GM19239 (cell line): ENCODE data around the gene KCNG2.

Experiments
- DNase-seq: peaks from one replicate; pipeline ENCODE4 v3.0.0; 2011; ENCODE audit warnings: low spot score; ENCODE audit not compliant: insufficient read length
- FAIRE-seq: peaks from 2 replicates; lab custom pipeline; 2011; peaks lifted over from hg19 to GRCh38; lab: Jason Lieb, UNC

The KCNG2 gene

DNA sequence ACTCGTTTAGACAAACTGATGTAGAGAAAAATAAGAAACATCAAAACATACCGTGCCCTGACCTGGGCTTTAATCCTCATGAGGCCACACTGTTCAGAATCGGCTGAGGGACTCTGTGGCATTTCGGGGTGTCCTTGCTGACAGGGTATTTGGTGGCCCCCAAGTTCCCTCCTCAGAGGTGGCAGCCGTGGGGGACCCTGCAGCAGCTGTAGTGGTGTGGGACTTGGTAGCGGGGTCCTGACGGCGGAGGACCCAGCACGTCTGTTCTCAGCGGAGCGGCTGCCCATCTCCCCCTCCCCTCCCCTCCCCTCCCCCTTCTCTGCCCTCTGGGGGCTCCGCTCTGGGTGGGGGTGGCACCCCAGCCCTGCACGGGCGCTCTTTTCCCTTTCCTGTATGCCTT, 18.4 kb downstream of the KCNG2 start:
- DNase-seq (no peak), FAIRE-seq (no peak)

DNA sequence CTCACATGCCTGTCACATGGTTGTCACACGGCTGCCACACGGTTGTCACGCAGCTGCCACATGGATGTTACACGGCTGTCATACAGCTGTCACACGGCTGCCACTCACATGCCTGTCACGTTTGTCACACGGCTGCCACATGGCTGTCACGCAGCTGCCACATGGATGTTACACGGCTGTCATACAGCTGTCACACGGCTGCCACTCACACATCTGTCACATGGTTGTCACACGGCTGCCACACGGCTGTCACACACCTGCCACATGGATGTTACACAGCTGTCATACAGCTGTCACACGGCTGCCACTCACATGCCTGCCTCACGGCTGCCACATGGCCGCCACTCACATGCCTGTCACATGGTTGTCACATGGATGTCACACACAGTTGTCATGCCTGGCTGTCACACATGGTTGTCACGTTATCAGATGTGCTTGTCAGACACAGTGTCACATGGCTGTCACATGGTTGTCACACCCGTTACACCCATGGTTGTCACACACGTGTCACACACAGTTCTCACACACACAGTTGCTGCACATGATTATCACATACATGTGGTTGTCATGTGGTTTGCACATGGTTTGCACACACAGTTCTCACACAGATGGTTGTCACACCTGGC, 19.4 kb downstream of the KCNG2 start:
- DNase-seq = no peak
- no peak for FAIRE-seq

DNA sequence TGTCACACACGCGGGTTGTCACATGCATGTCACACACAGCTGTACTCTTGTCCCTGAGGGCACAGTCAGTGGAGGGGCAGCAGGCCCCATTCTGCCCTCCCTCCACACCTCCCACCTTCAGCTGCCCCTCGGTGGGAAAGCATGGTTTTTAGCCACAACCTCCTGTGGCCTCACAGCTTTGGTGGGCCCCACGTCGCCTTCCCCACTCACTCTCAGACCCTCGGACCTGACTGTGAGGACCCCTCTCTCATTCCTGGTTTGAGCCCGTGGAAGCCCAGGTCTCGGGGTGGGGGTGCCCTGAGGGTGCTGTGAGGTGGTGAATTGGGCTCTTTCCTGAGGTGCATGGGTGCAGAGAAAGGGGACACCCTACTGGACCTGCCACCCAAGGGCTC, 19.9 kb downstream of the KCNG2 start:
- DNase-seq (no peak), FAIRE-seq (no peak)

DNA sequence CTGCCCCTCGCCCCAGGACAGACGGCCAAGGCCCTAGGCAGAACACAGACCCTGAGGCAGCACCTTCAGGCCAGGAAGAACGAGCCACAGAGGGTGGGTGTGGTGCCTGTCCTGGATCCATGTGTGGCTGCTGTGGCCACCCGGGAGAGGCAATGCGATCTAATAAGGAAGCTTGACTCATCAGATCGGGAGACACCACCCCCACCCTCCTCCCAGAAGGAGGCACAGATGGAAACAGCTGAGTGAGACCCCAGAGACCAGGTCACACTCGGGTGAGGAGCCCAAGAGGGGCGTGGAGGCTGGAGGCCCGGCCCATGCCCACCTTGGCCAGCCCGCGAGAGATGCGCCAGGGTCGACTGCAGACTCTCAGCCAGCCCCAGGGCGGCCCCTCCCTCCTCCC, 20.3 kb downstream of the KCNG2 start:
- no peak for FAIRE-seq
- no peak for DNase-seq

DNA sequence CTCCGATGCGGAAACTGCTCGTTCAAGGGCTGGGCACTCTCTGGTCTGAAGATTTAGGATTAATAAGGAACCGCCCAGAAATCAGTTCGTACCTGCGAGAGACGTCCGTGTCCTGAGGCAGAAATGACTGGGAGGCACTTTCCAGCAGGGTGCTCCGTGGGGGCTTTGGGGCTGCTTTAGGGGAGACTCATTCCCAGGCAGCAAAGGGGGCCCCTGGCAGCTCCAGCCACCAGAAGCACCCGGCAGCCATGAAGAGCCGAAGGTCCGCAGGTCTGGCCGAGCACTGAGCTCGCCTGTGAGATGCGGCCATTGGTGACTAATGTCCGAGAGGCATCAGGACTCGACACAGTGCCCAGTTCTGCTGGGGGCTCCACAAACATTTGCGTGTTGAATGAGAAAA, 20.9 kb downstream of the KCNG2 start:
- FAIRE-seq (no peak), DNase-seq (no peak)

GRCh38 chr18:79819064-79819967, 21.6 kb downstream of the KCNG2 start:
- FAIRE-seq (no peak), DNase-seq (no peak)

- FAIRE-seq (peak; percentile 90), DNase-seq (peak; percentile 84)
Observed at GRCh38 chr18:79819968-79820351, 22.2 kb downstream of the KCNG2 start.

GRCh38 chr18:79823120-79823519, 25.4 kb downstream of the KCNG2 start:
- DNase-seq (no peak), FAIRE-seq (no peak)

DNA sequence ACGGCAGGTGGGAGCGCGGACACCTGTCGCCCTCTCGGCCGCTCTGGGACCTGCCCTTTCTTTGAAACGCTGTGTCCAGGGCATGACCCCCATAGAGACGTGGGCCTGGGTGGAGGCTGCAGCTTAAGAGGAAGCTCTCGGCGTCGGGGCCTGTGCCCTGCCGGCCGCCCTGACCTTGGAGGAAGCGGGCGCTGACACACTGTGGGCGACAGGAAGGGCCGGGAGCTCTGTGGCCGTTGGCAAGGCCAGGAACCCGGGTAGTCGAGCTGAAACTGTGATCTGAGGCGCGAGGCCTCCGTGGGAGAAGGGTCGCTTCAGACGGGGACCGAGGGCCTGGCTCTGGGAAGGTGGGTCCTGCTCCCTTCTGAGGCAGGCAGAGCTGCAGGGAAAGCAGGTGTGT, 28.2 kb downstream of the KCNG2 start:
- FAIRE-seq (no peak), DNase-seq (no peak)

DNA sequence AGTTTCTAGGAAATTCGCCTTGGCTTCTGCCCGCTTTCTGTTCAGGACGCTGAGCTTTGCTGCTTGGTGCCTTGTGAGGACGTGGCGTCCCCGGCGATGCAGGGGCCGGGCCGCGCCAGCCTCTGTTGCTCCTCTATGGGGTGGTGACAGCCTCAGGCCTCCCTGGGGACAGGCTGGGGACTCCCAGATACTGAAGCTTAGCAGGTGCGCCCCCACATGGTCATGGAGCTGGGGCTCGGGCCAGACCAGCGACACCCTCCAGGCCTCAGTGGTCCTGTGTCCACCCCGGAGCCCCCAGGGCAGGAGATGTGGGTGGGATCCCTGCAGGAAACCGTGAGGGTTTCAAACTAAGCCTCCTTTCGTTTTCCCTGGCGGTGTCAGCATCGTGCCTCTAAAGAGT, 29.2 kb downstream of the KCNG2 start:
- FAIRE-seq = no peak
- no peak for DNase-seq

DNA sequence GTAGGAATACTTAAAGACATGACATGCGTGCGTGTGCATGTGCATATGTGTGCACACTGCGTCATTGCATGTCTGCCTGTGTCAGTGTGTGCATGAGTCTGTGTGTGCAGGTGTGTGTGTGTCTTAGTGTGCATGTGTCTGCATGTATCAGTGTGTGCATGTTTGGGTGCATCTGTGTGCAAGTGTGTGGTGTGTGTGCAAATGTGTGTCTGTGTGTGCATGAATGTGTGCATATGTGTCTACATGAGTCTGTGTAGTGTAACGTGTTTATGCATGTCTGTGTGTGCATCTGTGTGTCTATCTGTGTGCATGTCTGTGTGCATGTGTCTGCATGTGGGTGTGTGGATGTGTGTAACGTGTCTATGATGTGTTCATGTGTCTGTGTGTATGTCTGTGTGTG, 30.5 kb downstream of the KCNG2 start:
- FAIRE-seq (no peak), DNase-seq (no peak)

GRCh38 chr18:79829136-79829854, 31.6 kb downstream of the KCNG2 start:
- DNase-seq = no peak
- no peak for FAIRE-seq

DNA sequence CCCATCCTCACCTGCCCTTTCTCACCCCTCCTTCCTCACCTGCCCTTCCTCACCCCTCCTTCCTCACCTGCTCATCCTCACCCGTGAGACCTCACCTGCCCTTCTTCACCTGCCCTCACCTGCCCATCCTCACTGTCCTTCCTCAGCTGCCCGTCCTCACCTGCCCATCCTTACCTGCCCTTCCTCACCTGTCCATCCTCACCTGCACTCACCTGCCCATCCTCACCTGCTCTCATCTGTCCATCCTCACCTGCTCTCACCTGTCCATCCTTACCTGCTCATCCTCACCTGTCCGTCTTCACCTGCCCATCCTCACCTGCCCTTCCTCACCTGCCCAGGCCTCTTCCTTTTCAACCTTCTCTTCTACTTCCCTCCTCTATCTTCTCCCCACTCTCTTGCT, 34.4 kb downstream of the KCNG2 start:
- FAIRE-seq (no peak), DNase-seq (no peak)

DNA sequence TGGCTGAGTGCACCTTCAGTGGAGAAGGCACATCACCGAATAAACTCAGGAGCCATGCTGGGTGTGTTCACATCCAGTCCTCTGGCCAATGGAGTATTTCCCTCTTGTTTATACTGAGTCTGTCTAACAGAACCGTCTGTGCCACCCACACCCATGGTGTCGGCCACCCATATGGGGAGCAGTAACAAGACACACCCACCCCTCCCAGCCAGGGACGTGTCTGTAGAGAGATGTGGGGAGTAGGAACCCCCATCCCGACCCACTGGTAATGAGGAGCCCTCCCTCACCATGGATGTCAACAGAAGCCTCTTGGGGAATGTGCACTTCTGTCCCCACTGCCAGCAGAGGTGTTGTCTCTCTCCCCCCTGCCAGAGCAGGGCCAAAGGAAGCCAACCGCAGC, 37.1 kb downstream of the KCNG2 start:
- DNase-seq = no peak
- FAIRE-seq = no peak

- no peak for FAIRE-seq
Observed at GRCh38 chr18:79841936-79842335, 44.2 kb downstream of the KCNG2 start.

DNA sequence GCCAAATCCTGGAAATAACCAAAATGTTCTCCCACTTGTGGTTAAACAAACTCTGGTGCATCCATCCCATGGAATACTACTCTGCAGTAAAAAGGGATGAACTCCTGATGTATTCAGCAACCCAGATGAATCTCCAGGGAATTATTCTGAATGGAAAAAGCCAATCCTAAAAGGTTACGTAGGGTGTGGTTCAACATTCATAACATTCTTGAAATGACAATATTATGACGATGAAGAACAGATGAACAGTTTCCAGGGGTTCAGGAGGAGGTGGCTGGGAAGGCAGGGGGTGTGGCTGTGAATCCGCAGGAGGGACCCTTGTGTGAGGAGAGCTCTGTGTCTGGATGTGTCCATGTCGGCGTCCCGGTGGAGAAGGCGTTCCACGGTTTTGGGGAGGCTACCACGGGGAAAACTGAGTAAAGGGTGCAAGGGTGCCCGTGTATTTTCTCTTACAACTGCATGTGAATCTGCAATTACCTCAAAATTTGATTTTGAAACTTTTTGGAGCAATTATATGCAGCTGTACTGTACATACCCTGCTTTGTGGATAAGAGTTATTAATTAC, 47.3 kb downstream of the KCNG2 start:
- FAIRE-seq (no peak), DNase-seq (no peak)

More at GRCh38 chr18:79841936-79842335, 44.2 kb downstream of the KCNG2 start:
- DNase-seq = no peak

DNA sequence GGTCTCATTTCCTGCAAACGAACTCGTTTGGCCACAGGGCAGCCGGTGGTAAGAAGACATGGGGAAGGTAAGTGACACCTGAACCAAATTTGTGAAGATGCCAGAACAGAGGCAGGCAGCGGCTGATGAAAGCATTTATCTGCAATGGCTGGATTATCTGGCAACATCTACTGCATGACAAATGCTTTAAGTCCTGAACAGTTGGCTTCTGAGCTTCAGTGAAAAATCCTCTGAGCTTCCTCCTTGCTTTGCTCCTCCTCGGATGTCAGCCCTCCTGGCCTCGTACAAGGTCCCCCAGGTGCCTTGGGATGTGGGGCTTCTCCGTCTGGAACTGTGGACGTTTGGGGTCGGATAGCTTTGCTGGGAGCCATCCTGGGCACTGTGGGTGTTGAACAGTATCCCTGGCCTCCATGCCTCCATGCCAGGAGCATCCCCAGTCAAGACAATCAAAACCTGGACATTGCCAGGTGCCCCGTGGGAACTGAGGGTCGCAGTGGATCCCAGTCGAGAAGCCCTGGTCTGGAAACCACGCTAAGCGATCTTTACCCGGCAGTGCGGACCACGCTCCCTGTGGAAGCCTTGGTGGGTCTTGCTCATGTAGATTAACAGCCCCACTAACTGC, 49.3 kb downstream of the KCNG2 start:
- no peak for DNase-seq
- no peak for FAIRE-seq

- DNase-seq (no peak), FAIRE-seq (no peak)
Observed at GRCh38 chr18:79847606-79848293, 50.0 kb downstream of the KCNG2 start.

DNA sequence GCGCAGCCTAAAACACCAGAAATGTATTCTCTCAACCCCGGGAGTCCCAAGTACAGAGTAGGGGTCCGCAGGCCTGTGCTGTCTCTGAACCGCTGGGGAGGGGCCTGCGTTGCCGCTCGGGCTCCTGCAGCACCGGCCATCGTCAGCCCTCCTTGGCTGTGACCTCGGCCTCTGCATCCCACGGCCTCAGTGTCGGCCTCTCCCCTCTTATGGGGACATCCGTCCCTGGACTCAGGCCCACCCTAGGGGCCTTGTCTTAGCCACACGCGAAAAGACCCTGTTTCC, 50.5 kb downstream of the KCNG2 start:
- no peak for DNase-seq
- FAIRE-seq = no peak
